Measurements from ENCODE around the gene FAU. TPM values are rescaled to one million over a fixed set of nuclear protein-coding genes. Genes with fewer than 3 reads are reported as not detected.

Gene FAU
- total RNA-seq, 1 donor from 2014 or later = 734 TPM

GRCh38 chr11:65086809-65087208, 35.1 kb downstream of the FAU start:
- Mint-ChIP-seq H3K36me3 (ENCODE audit: unreplicated experiment) (peaks cover 18% of the 10 kb centered on the region), H3K27me3 (ENCODE audit: unreplicated experiment) (no peaks in the 10 kb centered on the region), H3K9me3 (ENCODE audit: unreplicated experiment) (no peaks in the 10 kb centered on the region), H3K4me1 (ENCODE audit: unreplicated experiment) (peaks cover 31% of the 10 kb centered on the region), H3K27ac (ENCODE audit: unreplicated experiment) (no peak overlapping the region), H3K4me3 (ENCODE audit: unreplicated experiment) (no peak overlapping the region)
- DNase-seq (ENCODE audit: extremely low spot score, unreplicated experiment) = no peak
- TF ChIP-seq CTCF (IDR thresholded peaks at IDR 0.05) = no peak

DNA sequence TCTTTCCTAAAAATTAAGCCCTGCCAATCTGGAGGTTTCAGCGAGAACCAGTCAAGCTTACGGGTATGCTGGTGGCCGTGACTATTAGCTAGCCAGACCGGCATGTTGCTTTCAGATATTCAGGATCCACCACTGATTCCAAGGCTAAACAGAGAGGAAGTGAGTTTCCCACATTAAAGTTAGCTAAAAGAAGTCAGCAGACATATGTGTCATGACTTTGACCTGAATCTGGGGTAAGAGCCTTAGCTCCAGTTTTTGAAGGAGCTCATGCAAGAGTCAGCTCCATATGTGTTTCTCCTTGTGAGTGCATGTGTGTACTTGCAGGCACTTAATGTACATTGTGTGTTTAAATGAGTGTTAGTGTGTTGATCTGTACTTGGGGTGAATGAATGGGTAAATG, 36.5 kb downstream of the FAU start:
- no peaks in the 10 kb centered on the region for H3K9me3 Mint-ChIP-seq (ENCODE audit: unreplicated experiment)
- TF ChIP-seq CTCF (IDR thresholded peaks at IDR 0.05) = no peak
- H3K4me3 Mint-ChIP-seq (ENCODE audit: unreplicated experiment) = peak overlapping the region; percentile 93
- no peak for DNase-seq (ENCODE audit: extremely low spot score, unreplicated experiment)
- H3K4me1 Mint-ChIP-seq (ENCODE audit: unreplicated experiment) = peaks cover 31% of the 10 kb centered on the region
- no peaks in the 10 kb centered on the region for H3K27me3 Mint-ChIP-seq (ENCODE audit: unreplicated experiment)
- H3K36me3 Mint-ChIP-seq (ENCODE audit: unreplicated experiment) = peaks cover 18% of the 10 kb centered on the region
- H3K27ac Mint-ChIP-seq (ENCODE audit: unreplicated experiment) = peak overlapping the region; percentile 97

DNA sequence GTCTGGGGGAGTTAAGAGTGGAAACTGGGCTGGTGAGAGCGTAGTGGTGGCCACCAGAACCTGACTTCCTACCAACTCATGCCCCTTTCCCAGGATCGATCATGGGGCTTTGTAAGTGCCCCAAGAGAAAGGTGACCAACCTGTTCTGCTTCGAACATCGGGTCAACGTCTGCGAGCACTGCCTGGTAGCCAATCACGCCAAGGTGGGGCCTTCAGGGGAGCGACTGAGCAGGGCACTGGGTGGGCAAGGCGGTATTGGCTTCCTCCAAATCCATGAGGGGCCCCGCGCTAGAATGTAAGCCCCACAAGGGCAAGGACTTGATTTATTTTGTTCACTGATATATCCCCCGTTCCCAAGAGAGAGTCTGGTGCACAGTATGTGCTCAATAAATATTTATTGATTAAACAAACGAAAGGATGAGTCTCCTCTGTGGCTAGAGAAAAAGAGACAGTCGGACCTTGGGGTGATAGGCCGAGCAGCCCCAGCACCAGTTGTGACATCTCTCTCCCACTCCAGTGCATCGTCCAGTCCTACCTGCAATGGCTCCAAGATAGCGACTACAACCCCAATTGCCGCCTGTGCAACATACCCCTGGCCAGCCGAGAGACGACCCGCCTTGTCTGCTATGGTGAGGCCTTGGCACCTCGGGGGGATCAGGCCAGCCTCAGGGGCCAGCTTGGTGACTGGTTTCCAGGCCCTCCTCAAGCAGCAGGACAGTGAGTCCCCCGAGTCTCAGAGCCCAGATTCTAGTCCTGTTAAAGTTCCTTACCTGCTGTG, 37.1 kb downstream of the FAU start:
- TF ChIP-seq CTCF (IDR thresholded peaks at IDR 0.05) = no peak
- peaks cover 18% of the 10 kb centered on the region for H3K36me3 Mint-ChIP-seq (ENCODE audit: unreplicated experiment)
- H3K27me3 Mint-ChIP-seq (ENCODE audit: unreplicated experiment) = no peaks in the 10 kb centered on the region
- H3K4me3 Mint-ChIP-seq (ENCODE audit: unreplicated experiment) = peak overlapping the region; percentile 93
- H3K9me3 Mint-ChIP-seq (ENCODE audit: unreplicated experiment) = no peaks in the 10 kb centered on the region
- DNase-seq (ENCODE audit: extremely low spot score, unreplicated experiment) = no peak
- H3K4me1 Mint-ChIP-seq (ENCODE audit: unreplicated experiment) = peaks cover 31% of the 10 kb centered on the region
- H3K27ac Mint-ChIP-seq (ENCODE audit: unreplicated experiment) = peak overlapping the region; percentile 97

GRCh38 chr11:65083834-65084597, 37.9 kb downstream of the FAU start, which contains the start of the genes CDCA5 and ZFPL1:
TSS of gene CDCA5 (minus strand) at chr11:65084040. CDS start at chr11:65083978, 62 bp downstream.
TSS of gene ZFPL1 (plus strand) at chr11:65084222. CDS start at chr11:65084699, 477 bp downstream.
- Mint-ChIP-seq H3K4me3 (ENCODE audit: unreplicated experiment) (peak within 1 kb of the TSS; percentile 93), H3K27me3 (ENCODE audit: unreplicated experiment) (no peaks in the 10 kb centered on the region), H3K36me3 (ENCODE audit: unreplicated experiment) (peaks cover 13% of the 10 kb centered on the region), H3K9me3 (ENCODE audit: unreplicated experiment) (no peaks in the 10 kb centered on the region), H3K27ac (ENCODE audit: unreplicated experiment) (peak within 1 kb of the TSS; percentile 97), H3K4me1 (ENCODE audit: unreplicated experiment) (peaks cover 31% of the 10 kb centered on the region)
- peak; percentile 99 for DNase-seq (ENCODE audit: extremely low spot score, unreplicated experiment)
- no peak for TF ChIP-seq CTCF (IDR thresholded peaks at IDR 0.05)

Data from osteocyte (in vitro differentiated cells).